Stimulated activated CD4-positive, alpha-beta T cell treated with anti-CD3 and anti-CD28 coated beads, Interleukin-2, amount 100 ng/mL, for 24 hours (primary cell): Measurements from ENCODE around the gene DLG5.

Experiments used
- DNase-seq, 2 donors: peaks; one replicate each; pipeline ENCODE4 v3.0.0-alpha.2; 2020

The DLG5 gene

GRCh38 chr10:77911535-77912123 is 14.9 kb downstream of the DLG5 start:
- no peak for DNase-seq

GRCh38 chr10:77910524-77911145 is 15.9 kb downstream of the DLG5 start:
- DNase-seq = no peak

- DNase-seq = no peak
Measured at GRCh38 chr10:77909749-77910375, 16.7 kb downstream of the DLG5 start.

GRCh38 chr10:77909021-77909748 is 17.4 kb downstream of the DLG5 start:
- DNase-seq = no peak

- DNase-seq = no peak
Measured at GRCh38 chr10:77907900-77908717, 18.4 kb downstream of the DLG5 start.

GRCh38 chr10:77907462-77907861 is 19.1 kb downstream of the DLG5 start:
- DNase-seq = no peak

- no peak for DNase-seq
Measured at GRCh38 chr10:77906951-77907421, 19.6 kb downstream of the DLG5 start.

GRCh38 chr10:77905781-77906180 is 20.8 kb downstream of the DLG5 start:
- no peak for DNase-seq

- no peak for DNase-seq
Measured at GRCh38 chr10:77905086-77905748, 21.3 kb downstream of the DLG5 start.

- no peak for DNase-seq
Measured at GRCh38 chr10:77904100-77904840, 22.3 kb downstream of the DLG5 start.

- DNase-seq = no peak
Measured at GRCh38 chr10:77902159-77902558, 24.4 kb downstream of the DLG5 start.

GRCh38 chr10:77901743-77902142 is 24.8 kb downstream of the DLG5 start:
- DNase-seq = no peak

- no peak for DNase-seq
Measured at GRCh38 chr10:77899690-77900089, 26.9 kb downstream of the DLG5 start.

GRCh38 chr10:77899080-77899477 is 27.5 kb downstream of the DLG5 start:
- no peak for DNase-seq

GRCh38 chr10:77898323-77899079 is 28.1 kb downstream of the DLG5 start:
- DNase-seq = no peak

- no peak for DNase-seq
Measured at GRCh38 chr10:77896058-77896457, 30.5 kb downstream of the DLG5 start.

- no peak for DNase-seq
Measured at GRCh38 chr10:77894058-77894457, 32.5 kb downstream of the DLG5 start.

- DNase-seq = no peak
Measured at GRCh38 chr10:77893386-77893785, 33.2 kb downstream of the DLG5 start.

GRCh38 chr10:77892761-77893160 is 33.8 kb downstream of the DLG5 start:
- no peak for DNase-seq

GRCh38 chr10:77892021-77892739 is 34.4 kb downstream of the DLG5 start:
- DNase-seq = no peak
